Hepatocyte (in vitro differentiated cells): ENCODE measurements around the gene PTCD2. TPM values are rescaled to one million over a fixed set of nuclear protein-coding genes. Genes with fewer than 3 reads are reported as not detected.

Experiments
- DNase-seq: peaks from one replicate; pipeline ENCODE4 v3.0.0-alpha.2; 2016; ENCODE audit warnings: low spot score
- H2AFZ ChIP-seq: fragments of 200-600 bp; sonication (generic); 2 replicates; pipeline ENCODE4 v1.6.0; 2016; ENCODE audit warnings: antibody characterized with exemption, mild to moderate bottlenecking
- H3K27ac ChIP-seq: fragments of 200-600 bp; sonication (generic); 2 replicates; pipeline ENCODE4 v1.5.1; 2016; ENCODE audit warnings: mild to moderate bottlenecking
- H3K27me3 ChIP-seq: fragments of 200-600 bp; sonication (generic); 2 replicates; pipeline ENCODE4 v1.6.1; 2016
- H3K36me3 ChIP-seq: fragments of 200-600 bp; sonication (generic); replicated peaks from 2 replicates; pipeline ENCODE4 v1.5.1; 2016; ENCODE audit warnings: low read depth; ENCODE audit not compliant: insufficient read depth
- H3K4me1 ChIP-seq: fragments of 200-600 bp; sonication (generic); 2 replicates; pipeline ENCODE4 v1.5.1; 2016; ENCODE audit warnings: mild to moderate bottlenecking, moderate library complexity; ENCODE audit not compliant: insufficient read depth
- H3K4me2 ChIP-seq: fragments of 200-600 bp; sonication (generic); 2 replicates; pipeline ENCODE4 v1.6.0; 2016
- H3K4me3 ChIP-seq: fragments of 200-600 bp; sonication (generic); 2 replicates; pipeline ENCODE4 v1.5.1; 2016; ENCODE audit warnings: mild to moderate bottlenecking
- H3K79me2 ChIP-seq: fragments of 200-600 bp; sonication (generic); 2 replicates; pipeline ENCODE4 v1.6.0; 2017; ENCODE audit warnings: mild to moderate bottlenecking
- H3K9me2 ChIP-seq: fragments of 200-600 bp; sonication (generic); replicated peaks from 2 replicates; pipeline ENCODE4 v1.6.0; 2017; ENCODE audit warnings: mild to moderate bottlenecking; ENCODE audit not compliant: insufficient read depth
- H3K9me3 ChIP-seq: fragments of 200-600 bp; sonication (generic); 2 replicates; pipeline ENCODE4 v1.5.1; 2016; ENCODE audit warnings: low read depth, mild to moderate bottlenecking
- H4K20me1 ChIP-seq: fragments of 200-600 bp; sonication (generic); 2 replicates; pipeline ENCODE4 v1.6.0; 2016; ENCODE audit warnings: mild to moderate bottlenecking; ENCODE audit not compliant: insufficient read depth, poor library complexity, severe bottlenecking
- EZH2 ChIP-seq: fragments of 200-600 bp; sonication (generic); IDR thresholded peaks from 2 replicates; pipeline ENCODE4 v1.6.1; 2016; ENCODE audit warnings: antibody characterized with exemption, mild to moderate bottlenecking, borderline replicate concordance
- EZH2phosphoT487 ChIP-seq: fragments of 200-600 bp; sonication (generic); IDR thresholded peaks from one replicate; pipeline ENCODE4 v1.6.1; 2018; ENCODE audit warnings: antibody characterized with exemption, mild to moderate bottlenecking, low read depth, moderate library complexity; ENCODE audit not compliant: unreplicated experiment, severe bottlenecking
- WGBS: methylation state at CpG from one replicate; pipeline ENCODE4 v1.1.6; 2016; ENCODE audit warnings: low lambda C conversion rate; ENCODE audit errors: missing lambda C conversion rate; 5-methylcytosine and 5-hydroxymethylcytosine counted together
- polyA plus RNA-seq: library from polyadenylated mRNA; unstranded; fragments of >200 nt; fragmentation: Nextera tagmentation; extraction: Ambion mirVana; gene quantifications from 2 replicates; pipeline ENCODE4 v1.2.1, GENCODE V29; 2016
- total RNA-seq: library from RNA; depleted of rRNA; stranded (reverse); fragments of >200 nt; gene quantifications from 2 replicates; pipeline ENCODE4 v1.2.3, GENCODE V29; 2014
- TF ChIP-seq, protein P1 (sequence below): fragments of 200-600 bp; sonication (generic); IDR thresholded peaks from 2 replicates; pipeline ENCODE4 v1.5.1; 2016; ENCODE audit warnings: antibody characterized with exemption, mild to moderate bottlenecking; ENCODE audit not compliant: poor library complexity

PTCD2 gene
- total and polyA plus RNA-seq, 2 experiments from 2014 or later, result 5.8 to 10.5 TPM

DNA sequence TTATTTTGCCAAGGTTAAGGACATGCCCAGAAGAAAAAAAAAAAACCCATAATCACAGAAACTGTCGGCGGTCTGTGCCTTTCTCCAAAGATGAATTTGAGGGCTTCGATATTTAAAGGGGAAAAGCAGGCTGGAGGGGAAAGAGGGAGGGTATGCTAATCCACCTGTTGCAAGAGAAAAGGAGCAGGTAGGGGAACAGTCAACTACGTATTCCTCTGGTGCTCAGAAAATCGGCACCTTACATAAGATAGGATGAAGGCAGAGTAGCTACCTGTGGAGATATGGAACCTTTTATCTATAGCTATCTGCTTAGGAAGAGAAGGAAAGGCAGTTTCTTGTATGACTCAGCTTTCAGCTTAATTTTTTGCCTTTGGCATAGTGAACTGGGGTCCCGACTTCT, 77.7 kb downstream of the PTCD2 start:
- Histone ChIP-seq H3K27me3 (no peaks in the 10 kb centered on the region), H2AFZ (no peak overlapping the region), H3K4me2 (no peak overlapping the region), H4K20me1 (no peaks in the 10 kb centered on the region), H3K4me1 (no peaks in the 10 kb centered on the region), H3K9me2 (no peaks in the 10 kb centered on the region), H3K27ac (no peak overlapping the region), H3K4me3 (no peak overlapping the region), H3K79me2 (no peaks in the 10 kb centered on the region), H3K9me3 (no peaks in the 10 kb centered on the region), H3K36me3 (no peaks in the 10 kb centered on the region)
- no peak for TF ChIP-seq EZH2
- no peak for TF ChIP-seq EZH2phosphoT487
- TF ChIP-seq, protein P1, sequence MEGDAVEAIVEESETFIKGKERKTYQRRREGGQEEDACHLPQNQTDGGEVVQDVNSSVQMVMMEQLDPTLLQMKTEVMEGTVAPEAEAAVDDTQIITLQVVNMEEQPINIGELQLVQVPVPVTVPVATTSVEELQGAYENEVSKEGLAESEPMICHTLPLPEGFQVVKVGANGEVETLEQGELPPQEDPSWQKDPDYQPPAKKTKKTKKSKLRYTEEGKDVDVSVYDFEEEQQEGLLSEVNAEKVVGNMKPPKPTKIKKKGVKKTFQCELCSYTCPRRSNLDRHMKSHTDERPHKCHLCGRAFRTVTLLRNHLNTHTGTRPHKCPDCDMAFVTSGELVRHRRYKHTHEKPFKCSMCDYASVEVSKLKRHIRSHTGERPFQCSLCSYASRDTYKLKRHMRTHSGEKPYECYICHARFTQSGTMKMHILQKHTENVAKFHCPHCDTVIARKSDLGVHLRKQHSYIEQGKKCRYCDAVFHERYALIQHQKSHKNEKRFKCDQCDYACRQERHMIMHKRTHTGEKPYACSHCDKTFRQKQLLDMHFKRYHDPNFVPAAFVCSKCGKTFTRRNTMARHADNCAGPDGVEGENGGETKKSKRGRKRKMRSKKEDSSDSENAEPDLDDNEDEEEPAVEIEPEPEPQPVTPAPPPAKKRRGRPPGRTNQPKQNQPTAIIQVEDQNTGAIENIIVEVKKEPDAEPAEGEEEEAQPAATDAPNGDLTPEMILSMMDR, result no peak
- DNase-seq, result no peak
- WGBS, result 66% methylated on average over 6 of the region's 6 CpGs

DNA sequence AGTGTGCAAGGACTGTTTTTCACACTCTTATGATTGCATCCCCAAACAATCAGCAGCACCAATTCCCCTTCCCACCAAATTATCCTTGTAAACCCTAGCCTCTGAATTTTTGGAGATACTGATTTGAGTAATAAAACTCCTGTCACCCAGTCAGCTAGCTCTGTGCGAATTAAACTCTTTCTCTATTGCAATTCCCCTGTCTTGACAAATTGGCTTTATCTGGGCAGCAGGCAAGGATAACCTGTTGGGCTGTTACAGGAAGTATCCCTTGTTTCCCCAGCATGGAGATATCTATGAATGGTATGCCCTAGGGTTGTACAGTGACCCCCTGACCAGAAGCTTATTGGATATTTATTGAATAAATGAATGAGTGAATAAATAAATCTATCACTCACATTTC, 80.8 kb downstream of the PTCD2 start:
- H3K27me3 ChIP-seq, result no peaks in the 10 kb centered on the region
- no peaks in the 10 kb centered on the region for H3K36me3 ChIP-seq
- H2AFZ ChIP-seq, result no peak overlapping the region
- H3K9me3 ChIP-seq, result no peaks in the 10 kb centered on the region
- TF ChIP-seq, protein P1, result no peak
- TF ChIP-seq EZH2phosphoT487, result no peak
- no peak for TF ChIP-seq EZH2
- no peak for DNase-seq
- WGBS, result 90% methylated on average over 1 of the region's 1 CpG
- H4K20me1 ChIP-seq, result no peaks in the 10 kb centered on the region
- no peak overlapping the region for H3K4me3 ChIP-seq
- no peak overlapping the region for H3K4me2 ChIP-seq
- H3K79me2 ChIP-seq, result no peaks in the 10 kb centered on the region
- H3K27ac ChIP-seq, result no peak overlapping the region
- no peaks in the 10 kb centered on the region for H3K9me2 ChIP-seq
- no peaks in the 10 kb centered on the region for H3K4me1 ChIP-seq

DNA sequence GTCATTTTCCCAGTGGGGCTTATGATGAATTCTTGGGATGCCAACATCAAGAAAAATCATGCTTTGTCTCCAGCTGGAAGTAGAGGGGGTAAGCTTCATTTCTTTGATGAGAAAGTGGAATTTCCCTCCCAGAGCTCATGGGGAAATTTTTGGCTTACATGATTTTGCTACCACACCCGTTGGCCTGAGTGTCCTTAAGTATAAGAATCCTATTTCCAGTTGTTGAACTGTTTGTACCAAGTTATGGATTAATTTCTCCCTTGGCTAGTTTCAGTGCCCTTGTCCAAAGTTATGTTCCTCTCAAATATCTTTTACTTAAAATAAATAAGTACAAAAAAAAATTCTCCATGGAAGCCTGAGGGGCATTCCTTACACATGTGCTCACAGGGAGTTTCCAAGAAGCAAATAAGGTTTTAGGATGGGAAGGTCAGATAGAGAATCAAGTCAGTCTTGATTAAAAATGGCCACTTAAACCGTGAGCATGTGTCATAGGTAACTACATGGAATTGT, 82.3 kb downstream of the PTCD2 start:
- WGBS, result 72% methylated on average over 2 of the region's 2 CpGs
- Histone ChIP-seq H3K27ac (no peak overlapping the region), H4K20me1 (no peaks in the 10 kb centered on the region), H3K9me2 (no peaks in the 10 kb centered on the region), H3K9me3 (no peaks in the 10 kb centered on the region), H3K79me2 (no peaks in the 10 kb centered on the region), H3K4me2 (no peak overlapping the region), H3K27me3 (no peaks in the 10 kb centered on the region), H2AFZ (no peak overlapping the region), H3K4me3 (no peak overlapping the region), H3K4me1 (no peaks in the 10 kb centered on the region), H3K36me3 (no peaks in the 10 kb centered on the region)
- TF ChIP-seq, protein P1, result no peak
- TF ChIP-seq EZH2phosphoT487 (no peak), EZH2 (no peak)
- DNase-seq, result no peak
